Lung (tissue), 12 donors: ENCODE results near the gene CD44. TPM values are rescaled to one million over a fixed set of nuclear protein-coding genes. Genes with fewer than 3 reads are reported as not detected.

Source experiments
- ATAC-seq: fragments of 200-7000 bp; cut with Tn5 transposase; one replicate; pipeline ENCODE4 v1.9.1; 2020; ENCODE audit warnings: moderate number of reproducible peaks; ENCODE audit not compliant: insufficient read depth, low FRiP score
- DNase-seq, 3 donors: peaks; one replicate each; pipeline ENCODE4 v3.0.0-alpha.2; 2013 to 2017
- H3K27ac ChIP-seq, 2 donors: one replicate each; pipeline ENCODE4 v1.5.1; 2013; ENCODE audit warnings: mild to moderate bottlenecking in 2 of 2, moderate library complexity in 2 of 2, control low read depth in 1 of 2, inconsistent platforms in 1 of 2, low read depth in 1 of 2, low read length in 1 of 2
- H3K27me3 ChIP-seq, 3 donors: one replicate each; pipeline ENCODE4 v1.5.1; 2013; ENCODE audit warnings: low read length in 2 of 3; ENCODE audit not compliant: control insufficient read depth in 3 of 3, insufficient read depth in 3 of 3
- H3K36me3 ChIP-seq, 4 donors: one replicate each; pipeline ENCODE4 v1.5.1; 2013; ENCODE audit warnings: low read length in 4 of 4, mild to moderate bottlenecking in 1 of 4, moderate library complexity in 1 of 4; ENCODE audit not compliant: control insufficient read depth in 4 of 4, insufficient read depth in 4 of 4
- H3K4me1 ChIP-seq, 5 donors: one replicate each; pipeline ENCODE4 v1.5.1; 2013; ENCODE audit warnings: low read length in 5 of 5, mild to moderate bottlenecking in 2 of 5, moderate library complexity in 1 of 5; ENCODE audit not compliant: control insufficient read depth in 5 of 5, insufficient read depth in 5 of 5
- H3K4me3 ChIP-seq: one replicate; pipeline ENCODE4 v1.5.1; 2013; ENCODE audit warnings: mild to moderate bottlenecking, control low read depth, moderate library complexity
- H3K9ac ChIP-seq, 2 donors: one replicate each; pipeline ENCODE4 v1.5.1; 2013; ENCODE audit warnings: low read length in 2 of 2, control low read depth in 1 of 2; ENCODE audit not compliant: insufficient read depth in 1 of 2
- H3K9me3 ChIP-seq, 4 donors: one replicate each; pipeline ENCODE4 v1.5.1; 2013; ENCODE audit warnings: low read length in 3 of 4, mild to moderate bottlenecking in 1 of 4, moderate library complexity in 1 of 4; ENCODE audit not compliant: control insufficient read depth in 4 of 4, insufficient read depth in 3 of 4
- CTCF ChIP-seq: IDR thresholded peaks from 2 replicates; pipeline ENCODE4 v1.5.1; 2012; ENCODE audit warnings: mild to moderate bottlenecking; ENCODE audit errors: control extremely low read depth, extremely low read depth
- WGBS, 2 donors: extraction: QIAGEN DNeasy Blood & Tissue Kit; methylation state at CpG; one replicate each; pipeline ENCODE4 v1.1.7; 2013; 5-methylcytosine and 5-hydroxymethylcytosine counted together
- polyA plus RNA-seq, 2 donors: library from polyadenylated mRNA; stranded (reverse); fragments of 200-250 nt; gene quantifications; one replicate each; pipeline ENCODE4 v1.2.1, GENCODE V29; 2013
- total RNA-seq, 2 donors: library from RNA; depleted of rRNA in 1 of 2; stranded (reverse); fragments of >200 nt in 1 of 2; gene quantifications; one replicate each; pipeline ENCODE4 v1.2.1, GENCODE V29; 2014 to 2021
- donor health status: control.
- donor health status: control.
- donor health status: Bipolar disorder and iron deficiency.
- donor health status: healthy.
- donor health status: DM: yes; HTN: yes; CAD: no.

The CD44 gene
- total and polyA plus RNA-seq, 4 donors: 115 to 636 (median 544) TPM

GRCh38 chr11:35126000-35126878 lies 12.7 kb upstream of the CD44 start:
- DNase-seq: no peak
- 82 to 88% methylated on average over 6 of the region's 6 CpGs for WGBS, 2 donors
- Histone ChIP-seq H3K4me3 (no peak overlapping the region), H3K27ac (no peak overlapping the region), H3K36me3 (no peaks in the 10 kb centered on the region), H3K9me3 (no peaks in the 10 kb centered on the region), H3K27me3 (no peaks in the 10 kb centered on the region), H3K9ac (no peak overlapping the region), H3K4me1 (no peaks in the 10 kb centered on the region)
- no peak for ATAC-seq
- TF ChIP-seq CTCF: no peak

- WGBS, 2 donors: 90 to 95% methylated on average over 6 of the region's 6 CpGs
- Histone ChIP-seq H3K9ac (no peak overlapping the region), H3K27me3 (no peaks in the 10 kb centered on the region), H3K36me3 (no peaks in the 10 kb centered on the region), H3K4me3 (no peak overlapping the region), H3K4me1 (peaks cover 0 to 3% (median 0%) of the 10 kb centered on the region in 5 donors), H3K9me3 (no peaks in the 10 kb centered on the region), H3K27ac (no peak overlapping the region)
- no peak for ATAC-seq
- TF ChIP-seq CTCF: no peak
- DNase-seq: no peak
Measured at GRCh38 chr11:35126879-35127581, 11.9 kb upstream of the CD44 start.

GRCh38 chr11:35127619-35128018 lies 11.4 kb upstream of the CD44 start:
- ATAC-seq (no peak), DNase-seq (no peak)
- no peak overlapping the region for H3K9ac ChIP-seq
- no peak overlapping the region for H3K27ac ChIP-seq
- no peak overlapping the region for H3K4me3 ChIP-seq
- WGBS, 2 donors: 76 to 95% methylated on average over 2 of the region's 2 CpGs
- peaks cover 0 to 4% (median 0%) of the 10 kb centered on the region in 5 donors for H3K4me1 ChIP-seq
- no peaks in the 10 kb centered on the region for H3K27me3 ChIP-seq
- H3K9me3 ChIP-seq: no peaks in the 10 kb centered on the region
- no peaks in the 10 kb centered on the region for H3K36me3 ChIP-seq
- no peak for TF ChIP-seq CTCF
